GM12874 (cell line): ENCODE data around the gene SPG7.

Experiments used
- CTCF ChIP-seq: IDR thresholded peaks from 2 replicates; pipeline ENCODE4 v1.5.1; 2011; ENCODE audit warnings: low read depth, mild to moderate bottlenecking, control low read depth, low read length, moderate library complexity; ENCODE audit not compliant: insufficient read depth

Gene SPG7

GRCh38 chr16:89536886-89537548 lies 28.8 kb downstream of the SPG7 start:
- no peak for TF ChIP-seq CTCF

- no peak for TF ChIP-seq CTCF
Measured at GRCh38 chr16:89537549-89537925, 29.3 kb downstream of the SPG7 start.

GRCh38 chr16:89538286-89538685 lies 30.1 kb downstream of the SPG7 start:
- no peak for TF ChIP-seq CTCF

- no peak for TF ChIP-seq CTCF
Measured at GRCh38 chr16:89540557-89540956, 32.4 kb downstream of the SPG7 start.

- TF ChIP-seq CTCF: no peak
Measured at GRCh38 chr16:89541792-89542191, 33.6 kb downstream of the SPG7 start.

GRCh38 chr16:89544113-89544512 lies 35.9 kb downstream of the SPG7 start:
- TF ChIP-seq CTCF: no peak

GRCh38 chr16:89544713-89545043 lies 36.5 kb downstream of the SPG7 start:
- TF ChIP-seq CTCF: no peak
